Fibroblast of lung (primary cell): Measurements from ENCODE around the gene DRD2. TPM values are rescaled to one million over a fixed set of nuclear protein-coding genes. Genes with fewer than 3 reads are reported as not detected.

Experiments used
- DNase-seq, 2 donors: peaks; one replicate each; pipeline versions ENCODE4 v3.0.0 to v3.0.0-alpha.2; 2010; ENCODE audit warnings: low read depth in 2 of 2
- H2AFZ ChIP-seq: 2 replicates; pipeline ENCODE4 v1.5.1; 2012; ENCODE audit warnings: low read length, control low read depth, inconsistent platforms
- H3K27ac ChIP-seq: 2 replicates; pipeline ENCODE4 v1.5.1; 2011; ENCODE audit warnings: low read length, control low read depth; ENCODE audit not compliant: insufficient read depth
- H3K27me3 ChIP-seq: 2 replicates; pipeline ENCODE4 v1.5.1; 2011; ENCODE audit warnings: mild to moderate bottlenecking, low read length; ENCODE audit not compliant: control insufficient read depth, insufficient read depth
- H3K36me3 ChIP-seq: 2 replicates; pipeline ENCODE4 v1.5.1; 2011; ENCODE audit warnings: low read length; ENCODE audit not compliant: control insufficient read depth, insufficient read depth
- H3K4me1 ChIP-seq: 2 replicates; pipeline ENCODE4 v1.5.1; 2011; ENCODE audit warnings: low read length; ENCODE audit not compliant: control insufficient read depth, insufficient read depth; ENCODE audit errors: extremely low read depth
- H3K4me2 ChIP-seq: 2 replicates; pipeline ENCODE4 v1.5.1; 2011; ENCODE audit warnings: low read length, control low read depth; ENCODE audit not compliant: insufficient read depth; ENCODE audit errors: extremely low read depth
- H3K4me3 ChIP-seq, 4 experiments: fragments of 200-600 bp in 1 of 4; sonication (generic) in 1 of 4; replicated peaks in 1 of 4; 2 replicates each; pipeline ENCODE4 v1.5.1; 2011 to 2016; ENCODE audit warnings: low read length in 4 of 4, low read depth in 3 of 4, mild to moderate bottlenecking in 3 of 4, control low read depth in 2 of 4, inconsistent platforms in 1 of 4, mixed read lengths in 1 of 4; ENCODE audit not compliant: insufficient read depth in 1 of 4; ENCODE audit errors: control extremely low read depth in 1 of 4
- H3K79me2 ChIP-seq: 2 replicates; pipeline ENCODE4 v1.5.1; 2012; ENCODE audit warnings: mild to moderate bottlenecking, low read length, inconsistent platforms; ENCODE audit not compliant: control insufficient read depth, insufficient read depth
- H3K9ac ChIP-seq: 2 replicates; pipeline ENCODE4 v1.5.1; 2011; ENCODE audit warnings: mild to moderate bottlenecking, low read length, control low read depth; ENCODE audit not compliant: insufficient read depth
- H3K9me3 ChIP-seq: 2 replicates; pipeline ENCODE4 v1.5.1; 2012; ENCODE audit warnings: low read depth, low read length; ENCODE audit not compliant: control insufficient read depth, insufficient read depth
- H4K20me1 ChIP-seq: 2 replicates; pipeline ENCODE4 v1.5.1; 2011; ENCODE audit warnings: low read length; ENCODE audit not compliant: control insufficient read depth, insufficient read depth; ENCODE audit errors: extremely low read depth
- EZH2 ChIP-seq: IDR thresholded peaks from 2 replicates; pipeline ENCODE4 v1.5.1; 2012; ENCODE audit warnings: low read length, control low read depth, mild to moderate bottlenecking; ENCODE audit errors: missing control alignments
- polyA plus RNA-seq, 2 donors: library from polyadenylated mRNA; depleted of rRNA in 1 of 2; stranded (reverse) in 1 of 2; unstranded in 1 of 2; fragments of >200 nt; gene quantifications; 2 replicates each; pipeline ENCODE4 v1.2.1, GENCODE V29; 2011 to 2012; ENCODE audit warnings: missing spikeins in 1 of 2
- total RNA-seq: library from RNA; depleted of rRNA; stranded (reverse); fragments of >200 nt; gene quantifications from 2 replicates; pipeline ENCODE4 v1.2.1, GENCODE V29; 2014
- TF ChIP-seq, protein P1 (sequence below), 2 donors: IDR thresholded peaks in 1 of 2; conservative IDR thresholded peaks in 1 of 2; 1 replicate in 1 of 2; 2 replicates in 1 of 2; pipeline ENCODE4 v1.5.1; 2011 to 2012; ENCODE audit warnings: low read length in 2 of 2, control low read depth in 1 of 2, inconsistent platforms in 1 of 2, low read depth in 1 of 2, mild to moderate bottlenecking in 1 of 2

Gene DRD2
- total and polyA plus RNA-seq, 2 donors (not counting 1 experiment from before 2014, with no cell fraction given): not detected

DNA sequence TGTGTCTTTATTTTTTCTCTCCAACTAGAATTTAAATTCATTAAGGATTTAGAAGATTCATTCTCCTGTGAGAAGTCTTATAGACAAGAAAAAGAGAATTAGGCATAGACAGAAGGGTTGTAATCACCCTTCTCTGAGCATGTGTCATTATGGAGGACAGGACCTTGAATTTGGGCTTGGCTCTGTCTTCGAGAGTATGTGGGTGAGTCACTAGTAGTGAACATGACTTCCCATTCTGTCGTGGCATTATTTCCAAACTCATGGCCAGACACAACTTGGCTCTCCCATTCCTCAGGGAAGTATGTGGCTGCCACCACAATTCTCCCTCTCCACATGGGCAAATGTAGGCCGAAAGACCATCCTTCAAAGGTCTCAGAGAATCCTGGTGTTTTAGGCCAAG is 101.9 kb downstream of the DRD2 start:
- H3K27me3 ChIP-seq: peaks cover 3% of the 10 kb centered on the region
- no peak overlapping the region for H3K4me2 ChIP-seq
- H4K20me1 ChIP-seq: no peaks in the 10 kb centered on the region
- TF ChIP-seq, protein P1, sequence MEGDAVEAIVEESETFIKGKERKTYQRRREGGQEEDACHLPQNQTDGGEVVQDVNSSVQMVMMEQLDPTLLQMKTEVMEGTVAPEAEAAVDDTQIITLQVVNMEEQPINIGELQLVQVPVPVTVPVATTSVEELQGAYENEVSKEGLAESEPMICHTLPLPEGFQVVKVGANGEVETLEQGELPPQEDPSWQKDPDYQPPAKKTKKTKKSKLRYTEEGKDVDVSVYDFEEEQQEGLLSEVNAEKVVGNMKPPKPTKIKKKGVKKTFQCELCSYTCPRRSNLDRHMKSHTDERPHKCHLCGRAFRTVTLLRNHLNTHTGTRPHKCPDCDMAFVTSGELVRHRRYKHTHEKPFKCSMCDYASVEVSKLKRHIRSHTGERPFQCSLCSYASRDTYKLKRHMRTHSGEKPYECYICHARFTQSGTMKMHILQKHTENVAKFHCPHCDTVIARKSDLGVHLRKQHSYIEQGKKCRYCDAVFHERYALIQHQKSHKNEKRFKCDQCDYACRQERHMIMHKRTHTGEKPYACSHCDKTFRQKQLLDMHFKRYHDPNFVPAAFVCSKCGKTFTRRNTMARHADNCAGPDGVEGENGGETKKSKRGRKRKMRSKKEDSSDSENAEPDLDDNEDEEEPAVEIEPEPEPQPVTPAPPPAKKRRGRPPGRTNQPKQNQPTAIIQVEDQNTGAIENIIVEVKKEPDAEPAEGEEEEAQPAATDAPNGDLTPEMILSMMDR (conservative IDR thresholded peaks at IDR 0.05 in 1 of 2, IDR thresholded peaks at IDR 0.05 in 1 of 2; ENCODE audit: low read depth in 1 of 2, low read length in 2 of 2): no peak
- no peak for TF ChIP-seq EZH2
- no peak overlapping the region for H3K9ac ChIP-seq
- no peaks in the 10 kb centered on the region for H3K36me3 ChIP-seq
- no peaks in the 10 kb centered on the region for H3K4me1 ChIP-seq
- DNase-seq: peak; percentile 32 to 80
- H2AFZ ChIP-seq: no peak overlapping the region
- no peak overlapping the region for H3K27ac ChIP-seq
- H3K9me3 ChIP-seq: no peaks in the 10 kb centered on the region
- H3K79me2 ChIP-seq: no peaks in the 10 kb centered on the region
- H3K4me3 ChIP-seq: no peak overlapping the region

- TF ChIP-seq, protein P1 (conservative IDR thresholded peaks at IDR 0.05 in 1 of 2, IDR thresholded peaks at IDR 0.05 in 1 of 2; ENCODE audit: low read depth in 1 of 2, low read length in 2 of 2): peak in 1 of 2 donors; percentile 28
- no peak for TF ChIP-seq EZH2
- Histone ChIP-seq H3K9ac (no peak overlapping the region), H3K36me3 (no peaks in the 10 kb centered on the region), H3K4me3 (no peak overlapping the region), H3K27ac (no peak overlapping the region), H2AFZ (no peak overlapping the region), H3K4me2 (no peak overlapping the region), H3K79me2 (no peaks in the 10 kb centered on the region), H4K20me1 (no peaks in the 10 kb centered on the region), H3K27me3 (peaks cover 3% of the 10 kb centered on the region), H3K9me3 (no peaks in the 10 kb centered on the region), H3K4me1 (no peaks in the 10 kb centered on the region)
- DNase-seq: peak in 1 of 2 donors; percentile 12
These were observed 102.9 kb downstream of the DRD2 start for GRCh38 chr11:113372309-113372708.

DNA sequence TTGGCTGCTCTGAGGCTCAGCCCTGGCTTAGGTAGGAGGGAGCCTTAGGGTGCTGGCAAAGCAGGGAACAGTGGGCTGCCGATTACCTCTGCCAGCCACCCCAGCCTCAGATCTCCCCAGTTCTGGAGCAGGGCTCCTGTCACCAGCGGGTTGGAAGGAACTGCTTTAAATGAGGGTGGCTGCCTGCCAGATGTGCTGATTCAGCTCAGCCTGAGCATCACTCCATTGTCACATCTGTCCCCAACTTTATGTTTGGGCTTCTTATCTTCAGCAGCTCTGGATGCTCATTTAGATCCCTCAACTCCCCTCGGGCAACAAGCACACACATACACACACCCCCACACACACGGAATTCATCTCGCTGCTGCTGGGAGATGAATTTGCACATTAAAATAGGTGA is 104.6 kb downstream of the DRD2 start:
- Histone ChIP-seq H3K36me3 (no peaks in the 10 kb centered on the region), H3K79me2 (no peaks in the 10 kb centered on the region), H3K4me1 (no peaks in the 10 kb centered on the region), H3K4me2 (no peak overlapping the region), H3K27ac (no peak overlapping the region), H3K27me3 (no peaks in the 10 kb centered on the region), H3K4me3 (no peak overlapping the region), H2AFZ (no peak overlapping the region), H3K9me3 (no peaks in the 10 kb centered on the region), H3K9ac (no peak overlapping the region), H4K20me1 (no peaks in the 10 kb centered on the region)
- DNase-seq: no peak
- TF ChIP-seq, protein P1 (conservative IDR thresholded peaks at IDR 0.05 in 1 of 2, IDR thresholded peaks at IDR 0.05 in 1 of 2; ENCODE audit: low read depth in 1 of 2, low read length in 2 of 2): no peak
- TF ChIP-seq EZH2: no peak
